GM18909 (cell line): ENCODE measurements around the gene WNK4.
A peak's percentile ranks its signal among the peaks of the same experiment; 100 is the strongest.

Experiments
- ATAC-seq: cut with Tn5 transposase; IDR thresholded peaks from one replicate; pipeline ENCODE4 v1.9.1; 2021; ENCODE audit warnings: mild to moderate bottlenecking; ENCODE audit not compliant: unreplicated experiment, poor library complexity

Gene WNK4

DNA sequence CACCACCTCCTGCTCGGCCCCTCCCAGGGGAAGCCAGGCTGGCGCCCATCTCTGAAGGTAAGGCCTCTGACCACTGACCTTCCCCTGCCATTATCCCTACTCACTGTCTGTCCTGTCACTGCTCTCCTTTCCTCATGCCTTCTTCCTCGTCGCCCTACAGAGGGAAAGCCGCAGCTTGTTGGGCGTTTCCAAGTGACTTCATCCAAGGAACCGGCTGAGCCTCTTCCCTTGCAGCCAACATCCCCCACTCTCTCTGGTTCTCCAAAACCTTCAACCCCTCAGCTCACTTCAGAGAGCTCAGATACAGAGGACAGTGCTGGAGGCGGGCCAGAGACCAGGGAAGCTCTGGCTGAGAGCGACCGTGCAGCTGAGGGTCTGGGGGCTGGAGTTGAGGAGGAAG is 15.1 kb downstream of the WNK4 start:
- ATAC-seq = no peak

DNA sequence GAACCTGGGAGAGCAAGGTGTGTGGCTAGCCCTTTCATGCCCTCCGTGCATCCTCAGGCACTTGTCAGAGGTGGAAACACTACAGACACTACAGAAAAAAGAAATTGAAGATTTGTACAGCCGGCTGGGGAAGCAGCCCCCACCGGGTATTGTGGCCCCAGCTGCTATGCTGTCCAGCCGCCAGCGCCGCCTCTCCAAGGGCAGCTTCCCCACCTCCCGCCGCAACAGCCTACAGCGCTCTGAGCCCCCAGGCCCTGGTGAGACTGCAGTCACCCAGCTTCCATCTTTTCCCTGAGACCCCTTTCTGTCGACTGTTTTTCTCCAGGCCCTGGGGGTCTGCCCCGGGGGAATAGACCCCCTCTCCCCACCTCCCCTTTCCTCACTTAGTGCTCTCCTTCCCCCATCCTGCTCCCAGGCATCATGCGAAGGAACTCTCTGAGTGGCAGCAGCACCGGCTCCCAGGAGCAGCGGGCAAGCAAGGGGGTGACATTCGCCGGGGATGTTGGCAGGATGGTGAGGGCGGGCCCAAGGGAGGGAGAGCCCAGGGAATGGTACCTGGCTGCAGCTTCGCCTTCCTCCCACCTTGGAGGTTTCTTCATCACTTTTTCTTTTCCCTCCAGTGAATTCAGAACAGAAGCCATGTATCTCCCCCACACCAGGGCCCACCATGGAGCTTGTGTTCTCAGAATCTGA is 15.8 kb downstream of the WNK4 start:
- ATAC-seq = no peak

DNA sequence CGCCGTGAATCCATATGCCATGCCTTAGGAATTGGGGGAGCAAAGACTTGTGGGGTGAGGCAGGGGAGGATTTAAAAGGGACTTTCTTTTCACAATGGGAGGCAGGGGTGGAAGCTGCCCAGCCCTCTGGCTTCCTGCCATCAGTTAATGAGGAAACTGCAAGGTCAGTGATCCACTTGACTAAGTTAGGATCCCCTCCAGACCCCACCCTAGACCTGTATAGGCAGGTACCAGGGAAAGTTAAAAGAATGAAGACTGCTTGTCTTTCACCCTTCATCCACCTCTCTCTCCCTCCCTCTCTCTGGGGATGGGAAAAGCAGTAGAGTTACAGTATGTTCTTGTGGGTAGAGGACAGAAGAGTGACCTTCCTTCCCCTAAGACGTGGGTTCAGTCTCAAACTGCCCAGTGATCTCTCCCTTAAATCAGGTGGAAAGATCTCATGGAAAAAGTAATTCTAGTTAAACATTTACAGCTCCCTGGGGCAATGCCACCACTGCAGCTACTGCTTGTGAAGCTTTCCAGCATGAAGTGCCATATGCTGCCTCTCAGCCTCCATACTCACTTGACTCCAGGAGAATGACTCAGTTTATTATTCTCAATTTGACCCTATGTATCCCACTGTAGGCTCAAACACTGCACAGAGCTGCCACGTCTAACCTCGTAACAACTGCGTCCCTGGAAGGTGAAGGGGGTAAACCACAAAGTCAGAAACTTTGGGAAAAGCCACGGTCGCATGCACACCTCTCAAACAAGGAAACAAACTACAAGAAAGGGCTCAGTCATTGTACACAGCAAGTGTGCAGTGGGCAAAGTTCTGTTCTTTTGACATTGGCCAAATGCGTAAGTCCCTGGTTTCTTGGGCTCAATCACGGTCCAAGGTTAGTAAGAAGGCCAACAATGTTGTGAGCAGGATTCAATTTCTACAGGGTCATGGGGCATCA is 16.9 kb downstream of the WNK4 start:
- ATAC-seq = no peak

- ATAC-seq = no peak
Observed at GRCh38 chr17:42798011-42798382, 17.6 kb downstream of the WNK4 start.

DNA sequence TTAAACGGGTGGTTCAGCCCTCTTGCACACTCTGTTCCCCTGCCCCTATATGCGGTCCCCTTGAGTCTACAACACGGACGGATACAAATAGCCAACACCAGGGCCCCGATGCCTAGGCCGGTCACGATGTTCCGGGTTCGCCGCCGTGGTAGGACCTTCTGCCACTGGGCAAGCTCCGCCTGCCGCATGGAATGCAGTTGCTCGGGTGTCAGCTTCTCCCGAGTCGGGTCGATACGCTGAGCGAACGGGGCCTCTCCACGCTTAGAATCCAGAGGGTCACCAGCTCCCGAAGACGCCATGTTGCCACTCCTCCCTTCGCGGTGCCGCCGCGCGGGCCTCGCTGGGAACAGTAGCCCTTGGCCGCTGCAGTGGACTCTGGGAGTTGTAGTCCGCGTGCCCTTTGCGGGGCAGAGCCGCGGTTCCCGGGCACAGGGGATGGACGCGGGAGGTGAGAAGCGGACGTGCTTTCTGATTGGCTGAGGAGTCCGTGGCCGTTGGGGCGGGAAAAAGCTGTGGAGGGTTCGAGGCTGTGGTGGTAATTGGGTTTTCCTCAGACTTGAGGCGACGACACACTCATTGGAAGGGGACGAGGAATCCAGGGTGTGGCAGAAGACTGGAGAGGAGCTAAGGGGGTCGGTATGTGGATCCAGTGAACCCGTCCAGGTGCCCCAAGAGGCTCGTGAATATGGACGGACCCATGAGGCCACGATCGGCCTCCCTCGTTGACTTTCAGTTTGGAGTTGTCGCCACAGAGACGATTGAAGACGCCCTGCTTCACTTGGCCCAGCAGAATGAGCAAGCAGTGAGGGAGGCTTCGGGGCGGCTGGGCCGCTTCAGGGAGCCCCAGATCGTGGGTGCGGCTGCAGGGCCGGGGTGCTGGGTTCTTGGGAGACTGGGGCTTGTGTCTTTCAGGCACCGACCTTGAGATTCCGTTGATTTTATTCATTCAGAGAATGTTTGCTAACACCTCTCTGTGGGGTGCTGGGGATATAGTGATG is 18.3 kb downstream of the WNK4 start, which contains the start of the genes CNTD1 and COA3:
Gene CNTD1 (plus strand): TSS at position 479 of the 998 bp plus-strand sequence. CDS start 207 bp downstream, at position 686.
Gene COA3 (minus strand): TSS at position 322 of the 998 bp plus-strand sequence. CDS start 23 bp downstream, at position 299.
- ATAC-seq = peak; percentile 70

DNA sequence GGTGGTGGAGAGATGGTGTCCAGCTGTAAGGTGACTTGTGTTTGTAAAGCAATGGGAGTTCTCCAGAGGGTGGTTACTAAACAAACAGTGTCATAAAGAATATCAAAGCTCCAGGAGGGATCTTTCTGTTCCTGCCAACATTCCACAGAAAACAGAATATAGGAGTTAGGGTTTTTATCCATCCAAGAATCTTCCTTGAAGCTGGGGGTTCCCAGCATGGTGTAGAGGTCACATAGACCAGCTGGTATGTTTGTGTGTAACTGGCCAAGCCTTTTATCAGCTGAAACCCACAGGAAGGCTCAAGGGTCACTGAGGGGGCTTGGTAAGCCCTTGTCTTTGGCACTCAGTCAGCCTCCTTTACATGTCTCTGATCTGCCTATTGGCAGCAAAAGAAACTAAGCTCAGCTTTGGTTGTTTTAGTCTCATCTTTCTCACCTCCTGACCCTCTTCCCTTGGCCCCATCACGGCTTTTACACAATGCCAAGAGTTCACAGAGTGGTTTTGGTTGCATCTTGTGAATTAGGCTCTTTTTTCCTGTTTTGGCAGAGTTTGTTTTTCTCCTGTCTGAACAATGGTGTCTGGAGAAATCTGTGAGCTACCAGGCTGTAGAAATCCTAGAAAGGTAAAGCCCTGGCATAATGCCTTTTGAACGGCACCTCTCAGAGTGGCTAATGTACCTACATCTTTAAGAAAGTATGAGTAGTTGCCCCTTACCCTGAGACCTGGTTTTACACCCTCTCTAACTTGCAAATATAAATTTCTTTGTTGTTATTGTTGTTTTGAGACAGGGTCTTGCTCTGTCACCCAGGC is 22.9 kb downstream of the WNK4 start:
- ATAC-seq = no peak

- ATAC-seq = no peak
Observed at GRCh38 chr17:42804918-42805367, 24.5 kb downstream of the WNK4 start.

GRCh38 chr17:42806249-42806648 is 25.8 kb downstream of the WNK4 start:
- ATAC-seq = no peak

GRCh38 chr17:42809250-42809649 is 28.8 kb downstream of the WNK4 start:
- no peak for ATAC-seq

DNA sequence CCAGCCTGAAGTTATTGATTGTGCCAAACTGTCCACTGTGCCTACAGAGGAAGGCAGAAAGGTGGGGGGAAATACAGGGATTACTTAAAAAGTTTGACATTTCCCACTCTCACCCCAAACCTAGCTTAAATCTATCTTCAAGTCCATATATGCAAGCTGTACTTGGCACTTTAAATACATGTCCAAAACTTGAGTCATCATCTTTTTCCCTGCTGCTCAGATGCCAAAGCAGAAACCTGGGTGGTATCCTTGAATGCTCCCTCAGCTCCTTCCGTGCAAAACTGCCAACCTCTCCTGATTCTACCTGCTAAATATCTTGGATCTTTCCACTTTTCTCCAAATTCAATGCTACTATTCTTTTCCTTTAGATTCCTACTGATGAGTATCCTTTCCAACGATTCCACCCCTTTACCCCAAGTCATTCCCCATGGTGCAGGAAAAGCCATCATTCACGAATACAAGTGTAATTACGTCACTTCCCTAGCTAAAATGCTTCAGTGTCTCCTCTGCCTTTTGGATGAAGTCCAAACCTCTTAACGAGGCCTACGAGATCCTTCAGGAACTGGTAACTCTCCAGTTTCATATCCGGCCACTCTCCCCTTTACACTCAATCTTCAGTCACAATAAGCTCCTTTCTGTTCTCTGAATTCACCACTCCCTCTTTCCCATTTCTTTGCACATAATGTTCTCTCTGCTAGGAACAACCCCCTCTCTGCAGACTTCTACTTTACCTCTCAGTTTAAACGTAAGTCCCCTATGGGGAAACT is 34.4 kb downstream of the WNK4 start:
- no peak for ATAC-seq

DNA sequence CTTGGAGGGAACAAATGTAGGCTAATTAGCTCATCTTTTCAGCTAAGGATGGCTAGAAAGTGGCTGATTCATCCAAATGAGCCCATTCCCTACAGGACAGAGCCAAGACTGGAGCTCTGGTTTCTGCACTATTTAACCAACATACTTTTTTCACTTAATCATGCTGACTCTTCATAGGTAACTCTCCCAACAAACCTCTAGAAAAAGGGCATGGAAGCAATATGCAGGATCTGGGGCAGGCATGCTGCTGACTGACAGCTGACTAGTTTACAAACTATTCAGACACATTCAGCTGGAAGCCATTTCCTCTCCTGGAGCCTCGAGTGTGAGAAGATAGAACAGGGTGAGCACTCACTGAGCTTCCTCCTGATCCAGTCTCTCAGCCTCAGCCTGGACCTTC is 37.5 kb downstream of the WNK4 start:
- ATAC-seq = no peak

- no peak for ATAC-seq
Observed at GRCh38 chr17:42818379-42818778, 38.0 kb downstream of the WNK4 start.

- ATAC-seq = no peak
Observed at GRCh38 chr17:42819939-42820535, 39.6 kb downstream of the WNK4 start.

GRCh38 chr17:42821176-42821575 is 40.8 kb downstream of the WNK4 start:
- ATAC-seq = no peak

- ATAC-seq = no peak
Observed at GRCh38 chr17:42827472-42827871, 47.1 kb downstream of the WNK4 start.

DNA sequence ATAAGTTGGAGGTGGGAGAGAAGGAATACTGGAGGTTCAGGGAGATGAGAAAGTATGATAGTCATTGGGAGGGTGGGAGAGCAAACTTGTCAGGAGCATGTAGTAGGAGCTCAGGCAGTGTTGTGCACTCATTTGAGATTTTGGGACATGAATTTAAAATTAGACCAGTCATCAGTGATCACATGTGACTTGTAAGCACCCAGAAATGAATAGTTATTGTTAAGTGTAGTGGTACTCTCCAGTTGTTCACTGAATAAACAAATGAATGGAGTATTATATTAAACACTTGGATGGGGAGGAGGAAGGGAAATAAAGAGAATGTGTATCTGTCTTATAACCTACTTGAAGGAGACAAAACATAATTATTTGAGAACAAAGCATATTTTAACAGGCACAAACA is 50.6 kb downstream of the WNK4 start:
- ATAC-seq = no peak

- ATAC-seq = no peak
Observed at GRCh38 chr17:42832213-42832933, 52.0 kb downstream of the WNK4 start.
